ENCODE measurements around the gene GPX3. TPM values are rescaled to one million over a fixed set of nuclear protein-coding genes. Genes with fewer than 3 reads are reported as not detected.

The GPX3 gene
- polyA plus RNA-seq, 1 of the 3 experiments (the other 2 are of a cell fraction): 3.2 TPM

DNA sequence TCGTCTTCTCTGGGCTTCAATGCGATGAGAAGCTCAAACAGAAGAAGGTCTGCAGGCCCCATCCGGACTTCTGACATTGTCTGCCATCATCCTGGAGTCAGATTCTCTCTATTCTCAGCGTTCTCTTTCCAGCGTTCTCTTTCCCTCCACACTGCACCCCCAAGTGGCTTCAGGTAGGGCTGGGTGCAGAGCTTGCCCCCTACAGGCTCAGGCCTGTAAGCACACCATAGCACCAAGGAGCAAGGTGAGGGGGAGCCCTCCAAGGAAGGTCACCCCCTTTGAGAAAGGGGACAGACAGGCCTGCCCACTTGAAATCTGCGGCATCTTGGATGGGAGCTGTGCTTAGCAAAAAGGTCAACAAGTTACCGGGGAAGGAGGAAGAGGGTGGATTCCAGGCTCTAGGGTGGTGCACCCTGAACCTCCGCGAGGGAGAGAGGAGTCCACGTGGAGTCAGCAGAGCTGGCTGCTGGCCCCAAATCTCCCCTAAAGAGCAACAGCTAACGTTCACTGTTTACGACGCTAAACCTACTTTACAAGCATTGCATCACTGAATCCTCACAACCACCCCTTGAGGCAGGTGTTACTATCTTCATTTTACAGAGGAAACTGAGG is 27.5 kb downstream of the GPX3 start:
- CTCF ChIA-PET: interaction anchor here (0.7 to 13.3 kb wide), 34 partner anchors 10 to 201 kb away, joined by 3 to 441 read pairs (median 6); partner anchors contain the start of gene TNIP1
- H3K27me3 ChIP-seq (ENCODE audit: insufficient read depth): no peaks in the 10 kb centered on the region
- H3K27ac ChIP-seq (ENCODE audit: low read depth in 2 of 2, low read length in 1 of 2): no peak overlapping the region
- H3K4me1 ChIP-seq (ENCODE audit: control insufficient read depth in 1 of 2, insufficient read depth in 2 of 2, low read depth in 1 of 2, low read length in 1 of 2): no peaks in the 10 kb centered on the region
- H3F3A ChIP-seq (replicated peaks; ENCODE audit: insufficient read depth): no peaks in the 10 kb centered on the region
- H4K20me1 ChIP-seq (ENCODE audit: insufficient read depth): no peaks in the 10 kb centered on the region
- 90% methylated on average over 13 of the region's 13 CpGs for WGBS (ENCODE audit: low lambda C conversion rate)
- TF ChIP-seq, protein P1, sequence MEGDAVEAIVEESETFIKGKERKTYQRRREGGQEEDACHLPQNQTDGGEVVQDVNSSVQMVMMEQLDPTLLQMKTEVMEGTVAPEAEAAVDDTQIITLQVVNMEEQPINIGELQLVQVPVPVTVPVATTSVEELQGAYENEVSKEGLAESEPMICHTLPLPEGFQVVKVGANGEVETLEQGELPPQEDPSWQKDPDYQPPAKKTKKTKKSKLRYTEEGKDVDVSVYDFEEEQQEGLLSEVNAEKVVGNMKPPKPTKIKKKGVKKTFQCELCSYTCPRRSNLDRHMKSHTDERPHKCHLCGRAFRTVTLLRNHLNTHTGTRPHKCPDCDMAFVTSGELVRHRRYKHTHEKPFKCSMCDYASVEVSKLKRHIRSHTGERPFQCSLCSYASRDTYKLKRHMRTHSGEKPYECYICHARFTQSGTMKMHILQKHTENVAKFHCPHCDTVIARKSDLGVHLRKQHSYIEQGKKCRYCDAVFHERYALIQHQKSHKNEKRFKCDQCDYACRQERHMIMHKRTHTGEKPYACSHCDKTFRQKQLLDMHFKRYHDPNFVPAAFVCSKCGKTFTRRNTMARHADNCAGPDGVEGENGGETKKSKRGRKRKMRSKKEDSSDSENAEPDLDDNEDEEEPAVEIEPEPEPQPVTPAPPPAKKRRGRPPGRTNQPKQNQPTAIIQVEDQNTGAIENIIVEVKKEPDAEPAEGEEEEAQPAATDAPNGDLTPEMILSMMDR (IDR thresholded peaks at IDR 0.05): peak; percentile 70
- TF ChIP-seq SMC3 (IDR thresholded peaks at IDR 0.05; ENCODE audit: low read depth, low read length) (peak; percentile 34; the same call in 1 of the 2 replicates), ZBTB33 (IDR thresholded peaks at IDR 0.05; ENCODE audit: borderline replicate concordance, low read depth) (no peak), RCOR1 (IDR thresholded peaks at IDR 0.05; ENCODE audit: low read length) (no peak), YY1 (IDR thresholded peaks at IDR 0.05; ENCODE audit: low read depth) (no peak), FOXM1 (IDR thresholded peaks at IDR 0.05; ENCODE audit: low read depth) (no peak), RAD21 (IDR thresholded peaks at IDR 0.05; ENCODE audit: low read length) (peak; percentile 50), MAX (IDR thresholded peaks at IDR 0.05; ENCODE audit: low read depth) (no peak)
- POLR2A ChIA-PET: no interaction called here
- no peak overlapping the region for H2AFZ ChIP-seq (ENCODE audit: low read depth)
- H3K9me2 ChIP-seq: no peaks in the 10 kb centered on the region
- H3K36me3 ChIP-seq (replicated peaks in 1 of 2; ENCODE audit: control insufficient read depth in 1 of 2, insufficient read depth in 2 of 2, low read length in 1 of 2): peaks cover 17 to 44% of the 10 kb centered on the region in 2 experiments
- no peak overlapping the region for H3K4me2 ChIP-seq
- no peak overlapping the region for H3K4me3 ChIP-seq (ENCODE audit: low read depth in 2 of 2, low read length in 1 of 2)
- no peak overlapping the region for H3K9ac ChIP-seq
- H3K9me3 ChIP-seq: no peaks in the 10 kb centered on the region
- H3K79me2 ChIP-seq (ENCODE audit: insufficient read depth): no peaks in the 10 kb centered on the region
- peak; percentile 67 for DNase-seq

GRCh38 chr5:151048526-151048925 is 28.1 kb downstream of the GPX3 start:
- Histone ChIP-seq H3K4me1 (ENCODE audit: control insufficient read depth in 1 of 2, insufficient read depth in 2 of 2, low read depth in 1 of 2, low read length in 1 of 2) (no peaks in the 10 kb centered on the region), H3K27me3 (ENCODE audit: insufficient read depth) (no peaks in the 10 kb centered on the region), H3K79me2 (ENCODE audit: insufficient read depth) (no peaks in the 10 kb centered on the region), H3K9me3 (no peaks in the 10 kb centered on the region), H3K9ac (no peak overlapping the region), H3K4me3 (ENCODE audit: low read depth in 2 of 2, low read length in 1 of 2) (no peak overlapping the region), H4K20me1 (ENCODE audit: insufficient read depth) (no peaks in the 10 kb centered on the region), H3F3A (replicated peaks; ENCODE audit: insufficient read depth) (no peaks in the 10 kb centered on the region), H2AFZ (ENCODE audit: low read depth) (no peak overlapping the region), H3K27ac (ENCODE audit: low read depth in 2 of 2, low read length in 1 of 2) (no peak overlapping the region), H3K4me2 (no peak overlapping the region), H3K9me2 (no peaks in the 10 kb centered on the region), H3K36me3 (replicated peaks in 1 of 2; ENCODE audit: control insufficient read depth in 1 of 2, insufficient read depth in 2 of 2, low read length in 1 of 2) (peaks cover 17 to 43% of the 10 kb centered on the region in 2 experiments)
- ChIA-PET POLR2A (no interaction called here), CTCF (interaction anchor here (0.6 to 13.3 kb wide), 31 partner anchors 10 to 554 kb away, joined by 3 to 441 read pairs (median 6); partner anchors contain the start of gene TNIP1)
- TF ChIP-seq USF2 (IDR thresholded peaks at IDR 0.05; ENCODE audit: borderline replicate concordance, low read depth, low read length) (no peak), MEF2A (IDR thresholded peaks at IDR 0.05; ENCODE audit: borderline replicate concordance, low read depth) (no peak), RAD21 (IDR thresholded peaks at IDR 0.05; ENCODE audit: low read length) (peak; percentile 25), FOXJ3 (CRISPR knock-in tag; IDR thresholded peaks at IDR 0.05) (no peak), SMC3 (IDR thresholded peaks at IDR 0.05; ENCODE audit: low read depth, low read length) (peak; percentile 33; the same call in 1 of the 2 replicates)
- TF ChIP-seq, protein P1 (IDR thresholded peaks at IDR 0.05): peak; percentile 47
- no peak for DNase-seq
- 74% methylated on average over 7 of the region's 7 CpGs for WGBS (ENCODE audit: low lambda C conversion rate)
